HG03097 (cell line): ENCODE results near the gene BRK1.
"Not testable (repeated sequence)": the region's sequence is repeated elsewhere in the genome, so short reads cannot be mapped to it uniquely, and the experiment has no call there.

Experiments used
- ATAC-seq: cut with Tn5 transposase; IDR thresholded peaks from one replicate; pipeline ENCODE4 v1.9.1; 2021; ENCODE audit not compliant: unreplicated experiment, low FRiP score

The BRK1 gene

GRCh38 chr3:10115326-10116137 is at the start of gene BRK1:
BRK1 (plus strand) TSS chr3:10115675; CDS start chr3:10115702, 27 bp downstream.
- peak; percentile 96 for ATAC-seq

DNA sequence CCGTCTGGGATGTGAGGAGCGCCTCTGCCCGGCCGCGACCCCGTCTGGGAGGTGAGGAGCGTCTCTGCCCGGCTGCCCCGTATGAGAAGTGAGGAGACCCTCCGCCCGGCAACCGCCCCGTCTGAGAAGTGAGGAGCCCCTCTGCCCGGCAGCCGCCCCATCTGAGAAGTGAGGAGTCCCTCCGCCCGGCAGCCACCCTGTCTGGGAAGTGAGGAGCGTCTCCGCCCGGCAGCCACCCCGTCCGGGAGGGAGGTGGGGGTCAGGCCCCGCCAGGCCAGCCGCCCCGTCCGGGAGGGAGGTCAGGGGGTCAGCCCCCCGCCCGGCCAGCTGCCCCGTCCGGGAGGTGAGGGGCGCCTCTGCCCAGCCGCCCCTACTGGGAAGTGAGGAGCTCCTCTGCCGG is 45.4 kb upstream of the BRK1 start:
- ATAC-seq, result not testable (repeated sequence)

DNA sequence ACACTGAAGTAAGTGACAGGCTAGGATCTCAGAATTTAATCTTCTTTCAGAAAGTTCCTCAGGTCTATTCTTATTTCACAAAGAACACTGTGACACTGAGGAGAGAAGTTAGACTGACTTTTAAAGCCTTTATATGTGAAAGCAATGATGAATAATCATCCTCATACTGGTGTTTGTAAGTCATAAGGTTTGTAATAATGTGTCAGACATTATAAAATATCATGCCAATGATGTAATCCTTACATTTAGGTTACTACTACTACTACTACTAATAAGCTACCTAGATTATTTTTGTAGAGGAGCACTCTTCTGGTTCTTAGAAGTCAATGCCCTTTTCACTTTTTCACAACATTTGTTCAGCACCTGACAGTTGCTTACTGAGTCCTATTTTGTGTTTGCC is 40.8 kb upstream of the BRK1 start:
- no peak for ATAC-seq

- ATAC-seq, result no peak
Observed at GRCh38 chr3:10081871-10082270, 33.6 kb upstream of the BRK1 start.

DNA sequence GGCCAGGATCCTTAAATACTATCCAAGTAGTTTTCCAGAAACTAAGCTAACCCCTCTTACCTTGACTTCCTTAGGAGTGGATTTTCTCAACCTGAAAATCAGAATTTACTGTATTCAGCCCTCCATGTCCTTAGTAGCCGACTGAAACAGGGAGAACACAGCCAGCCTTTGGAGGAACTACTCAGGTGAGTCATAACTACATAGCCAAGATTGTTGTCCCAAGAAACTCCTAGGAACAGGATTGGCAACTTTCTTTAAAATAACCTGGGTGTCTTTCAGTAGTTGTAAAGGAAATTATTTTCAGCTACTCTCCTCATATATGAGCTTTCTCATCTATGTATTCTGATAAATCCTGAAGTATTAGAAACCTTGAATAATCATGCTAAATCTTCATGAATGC is 29.7 kb upstream of the BRK1 start:
- no peak for ATAC-seq

- no peak for ATAC-seq
Observed at GRCh38 chr3:10088256-10088655, 27.2 kb upstream of the BRK1 start.

GRCh38 chr3:10090179-10090578 is 25.3 kb upstream of the BRK1 start:
- no peak for ATAC-seq

DNA sequence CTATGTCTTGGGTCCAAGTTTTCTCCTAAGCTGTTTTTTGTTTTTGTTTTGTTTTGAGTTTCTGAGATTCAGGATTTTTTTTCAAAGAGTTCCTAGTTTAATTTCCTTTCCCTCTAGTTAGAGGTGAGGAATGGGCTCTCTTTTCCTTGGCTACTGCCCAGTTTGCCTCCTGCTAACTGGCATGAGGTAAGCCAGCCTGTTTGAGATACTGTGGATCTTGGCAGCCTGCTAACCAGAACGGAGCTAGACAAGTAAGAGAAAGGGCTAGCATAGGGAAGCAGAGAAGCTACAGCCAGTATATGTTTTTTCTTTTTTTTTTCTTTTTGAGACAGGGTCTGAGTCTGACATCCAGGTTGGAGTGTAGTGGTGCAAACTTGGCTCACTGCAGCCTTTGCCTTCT is 24.7 kb upstream of the BRK1 start:
- not testable (repeated sequence) for ATAC-seq

- not testable (repeated sequence) for ATAC-seq
Observed at GRCh38 chr3:10091387-10091786, 24.1 kb upstream of the BRK1 start.

DNA sequence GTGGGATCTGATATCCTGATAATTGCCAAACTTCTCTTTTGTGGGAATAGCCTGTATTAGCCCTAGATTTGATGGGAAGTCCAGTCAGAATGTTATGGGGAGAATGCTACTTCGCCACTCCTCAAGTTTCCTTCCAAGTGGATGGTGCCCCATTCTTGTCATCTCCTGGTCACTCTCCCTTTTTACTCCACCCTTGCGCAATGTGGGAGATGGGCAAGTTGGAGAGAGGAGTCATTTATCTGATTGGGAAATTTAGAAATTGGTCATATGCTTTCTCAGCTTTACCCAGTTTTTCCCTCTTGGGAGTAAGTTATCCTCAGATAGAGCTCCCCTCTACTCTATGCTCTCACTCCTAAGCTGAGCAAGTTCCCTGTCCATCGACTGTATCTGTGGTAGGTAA is 21.8 kb upstream of the BRK1 start:
- ATAC-seq, result no peak

GRCh38 chr3:10099041-10099440 is 16.4 kb upstream of the BRK1 start:
- no peak for ATAC-seq

GRCh38 chr3:10106919-10107318 is 8.6 kb upstream of the BRK1 start:
- ATAC-seq, result no peak

GRCh38 chr3:10108091-10108490 is 7.4 kb upstream of the BRK1 start, which contains the start of gene FANCD2OS:
FANCD2OS (minus strand) TSS chr3:10108255; CDS start chr3:10104774, 3,481 bp downstream.
- ATAC-seq, result no peak

GRCh38 chr3:10116138-10116460 is 624 bp downstream of the BRK1 start:
- no peak for ATAC-seq

GRCh38 chr3:10116928-10117327 is 1.5 kb downstream of the BRK1 start:
- ATAC-seq, result no peak

DNA sequence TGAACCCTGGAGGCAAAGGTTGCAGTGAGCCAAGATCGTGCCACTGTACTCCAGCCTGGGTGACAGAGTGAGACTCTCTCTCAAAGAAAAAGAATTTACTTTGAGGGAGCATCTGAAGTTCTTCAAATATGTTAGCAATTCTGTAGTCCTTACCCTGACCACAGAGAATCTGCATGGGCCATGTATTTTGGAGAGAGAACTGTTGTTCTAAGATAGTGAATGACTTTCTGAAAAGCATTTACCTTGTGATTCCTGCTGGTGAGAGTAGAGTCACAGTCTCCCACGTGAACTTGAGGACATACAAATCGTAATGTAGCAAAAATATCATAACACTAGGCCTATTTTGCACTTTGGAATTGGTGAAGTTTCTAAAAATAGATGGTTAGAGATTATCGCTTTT is 3.9 kb downstream of the BRK1 start:
- ATAC-seq, result no peak

DNA sequence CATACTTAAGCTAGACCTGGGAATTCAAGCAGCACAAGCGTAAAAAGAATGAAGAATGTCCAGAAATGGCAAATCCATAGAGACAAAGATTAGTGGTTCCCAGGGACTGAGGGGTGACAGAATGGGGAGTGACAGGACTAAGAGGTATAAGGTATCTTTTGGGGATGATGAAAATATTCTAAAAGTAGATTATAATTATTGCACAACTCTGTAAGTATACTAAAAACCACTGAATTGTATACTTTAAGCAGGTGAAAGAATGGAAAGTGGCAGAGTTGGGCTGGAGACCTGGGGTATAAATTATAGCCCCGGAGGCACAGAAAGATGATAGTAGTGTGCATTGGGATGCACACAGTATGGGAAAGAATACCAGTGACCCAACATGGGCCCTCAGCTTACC is 5.6 kb downstream of the BRK1 start:
- ATAC-seq, result no peak

- no peak for ATAC-seq
Observed at GRCh38 chr3:10122724-10123123, 7.2 kb downstream of the BRK1 start.

GRCh38 chr3:10135872-10136271 is 20.4 kb downstream of the BRK1 start:
- ATAC-seq, result not testable (repeated sequence)

- no peak for ATAC-seq
Observed at GRCh38 chr3:10136426-10137005, 21.0 kb downstream of the BRK1 start.

DNA sequence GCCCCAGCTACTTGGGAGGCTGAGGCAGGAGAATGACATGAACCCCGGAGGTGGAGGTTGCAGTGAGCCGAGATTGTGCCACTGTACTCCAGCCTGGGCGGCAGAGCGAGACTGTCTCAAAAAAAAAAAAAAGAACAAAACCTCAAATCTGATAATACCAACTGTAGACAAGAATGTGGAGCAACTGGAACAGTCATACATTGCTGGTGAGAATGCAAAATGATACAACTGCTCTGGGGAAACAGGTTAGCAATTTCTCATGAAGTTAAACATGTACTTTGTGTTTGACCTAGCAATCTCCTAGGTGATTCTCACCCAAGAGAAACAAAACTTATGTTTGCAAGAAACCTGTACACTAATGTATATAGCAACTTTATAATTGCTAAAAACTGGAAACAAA is 21.7 kb downstream of the BRK1 start:
- ATAC-seq, result no peak

GRCh38 chr3:10140996-10141546 is 25.6 kb downstream of the BRK1 start:
- no peak for ATAC-seq
